Stimulated activated naive CD8-positive, alpha-beta T cell treated with anti-CD3 and anti-CD28 coated beads, Interleukin-15, Interleukin-2, amounts not matched to agents 100 U/mL and 50 U/mL, for 24 hours (primary cell): Measurements from ENCODE around the gene ENAH.
"Not testable (repeated sequence)": the region's sequence is repeated elsewhere in the genome, so short reads cannot be mapped to it uniquely, and the experiment has no call there.

Experiments used
- ATAC-seq: fragments of 150-1000 bp; cut with Tn5 transposase; one replicate; pipeline ENCODE4 v1.10.0; 2021
- DNase-seq: peaks from one replicate; pipeline ENCODE4 v3.0.0; 2021

The ENAH gene

GRCh38 chr1:225486856-225487255 lies 166.1 kb downstream of the ENAH start:
- ATAC-seq (no peak), DNase-seq (no peak)

GRCh38 chr1:225485991-225486530 lies 166.9 kb downstream of the ENAH start:
- DNase-seq (no peak), ATAC-seq (no peak)

- DNase-seq (no peak), ATAC-seq (no peak)
Observed at GRCh38 chr1:225485226-225485625, 167.7 kb downstream of the ENAH start.

- ATAC-seq, result no peak
- DNase-seq, result no peak
Observed at GRCh38 chr1:225484657-225485214, 168.2 kb downstream of the ENAH start.

GRCh38 chr1:225483818-225484656 lies 168.9 kb downstream of the ENAH start:
- ATAC-seq (no peak), DNase-seq (no peak)

- no peak for DNase-seq
Observed at GRCh38 chr1:225482421-225482950, 170.4 kb downstream of the ENAH start.

GRCh38 chr1:225481738-225482137 lies 171.2 kb downstream of the ENAH start:
- DNase-seq, result no peak
- ATAC-seq, result no peak

More at GRCh38 chr1:225482421-225482950, 170.4 kb downstream of the ENAH start:
- ATAC-seq, result no peak

GRCh38 chr1:225480825-225481434 lies 172.0 kb downstream of the ENAH start:
- peak; percentile 64 for ATAC-seq
- DNase-seq, result peak; percentile 69

GRCh38 chr1:225479996-225480720 lies 172.8 kb downstream of the ENAH start:
- ATAC-seq, result no peak

GRCh38 chr1:225479341-225479740 lies 173.6 kb downstream of the ENAH start:
- ATAC-seq, result no peak
- no peak for DNase-seq

More at GRCh38 chr1:225479996-225480720, 172.8 kb downstream of the ENAH start:
- no peak for DNase-seq

GRCh38 chr1:225477296-225477911 lies 175.5 kb downstream of the ENAH start:
- DNase-seq (no peak), ATAC-seq (no peak)

GRCh38 chr1:225476538-225476988 lies 176.4 kb downstream of the ENAH start:
- ATAC-seq, result peak; percentile 32
- DNase-seq, result no peak

GRCh38 chr1:225476100-225476511 lies 176.8 kb downstream of the ENAH start:
- no peak for ATAC-seq
- DNase-seq, result no peak

GRCh38 chr1:225474986-225475820 lies 177.7 kb downstream of the ENAH start:
- peak; percentile 75 for ATAC-seq
- peak; percentile 72 for DNase-seq

- ATAC-seq, result no peak
- no peak for DNase-seq
Observed at GRCh38 chr1:225474439-225474985, 178.4 kb downstream of the ENAH start.

GRCh38 chr1:225473676-225474438 lies 179.1 kb downstream of the ENAH start:
- not testable (repeated sequence) for DNase-seq, ATAC-seq

- not testable (repeated sequence) for ATAC-seq, DNase-seq
Observed at GRCh38 chr1:225473266-225473665, 179.7 kb downstream of the ENAH start.

- ATAC-seq, result no peak
Observed at GRCh38 chr1:225471453-225472301, 181.2 kb downstream of the ENAH start.

More at GRCh38 chr1:225471453-225472301, 181.2 kb downstream of the ENAH start:
- no peak for DNase-seq
